ENCODE results near the gene PADI4.

DNA sequence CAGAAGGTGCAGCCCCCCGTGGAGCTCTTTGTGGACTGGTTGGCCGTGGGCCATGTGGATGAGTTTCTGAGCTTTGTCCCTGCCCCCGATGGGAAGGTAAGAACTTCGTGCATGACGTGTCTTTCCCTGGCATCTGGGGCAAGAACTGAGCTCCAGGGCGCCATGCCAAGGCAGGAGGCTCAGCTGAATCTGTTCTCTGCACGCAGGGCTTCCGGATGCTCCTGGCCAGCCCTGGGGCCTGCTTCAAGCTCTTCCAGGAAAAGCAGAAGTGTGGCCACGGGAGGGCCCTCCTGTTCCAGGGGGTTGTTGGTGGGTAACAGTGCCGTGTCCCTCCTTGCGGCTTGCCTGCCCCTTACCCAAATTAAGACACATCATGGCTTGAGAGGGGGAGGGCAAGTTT is 31.4 kb upstream of the PADI4 start:
- peak; percentile 39; the same call in 1 of the 2 replicates for TF ChIP-seq RAD21 (IDR thresholded peaks at IDR 0.05; ENCODE audit: low read depth)
- TF ChIP-seq NFIC (IDR thresholded peaks at IDR 0.05): peak; percentile 94
- TF ChIP-seq EP300 (IDR thresholded peaks at IDR 0.05; ENCODE audit: borderline replicate concordance): peak; percentile 83
- no peak for TF ChIP-seq CEBPB (IDR thresholded peaks at IDR 0.05)
- peak; percentile 53; the same call in 1 of the 2 replicates for TF ChIP-seq TEAD4 (IDR thresholded peaks at IDR 0.05)
- TF ChIP-seq TAF1 (IDR thresholded peaks at IDR 0.05; ENCODE audit: low read depth): no peak
- TF ChIP-seq FOXM1 (IDR thresholded peaks at IDR 0.05; ENCODE audit: borderline replicate concordance, low read depth): no peak
- TF ChIP-seq, protein P1, sequence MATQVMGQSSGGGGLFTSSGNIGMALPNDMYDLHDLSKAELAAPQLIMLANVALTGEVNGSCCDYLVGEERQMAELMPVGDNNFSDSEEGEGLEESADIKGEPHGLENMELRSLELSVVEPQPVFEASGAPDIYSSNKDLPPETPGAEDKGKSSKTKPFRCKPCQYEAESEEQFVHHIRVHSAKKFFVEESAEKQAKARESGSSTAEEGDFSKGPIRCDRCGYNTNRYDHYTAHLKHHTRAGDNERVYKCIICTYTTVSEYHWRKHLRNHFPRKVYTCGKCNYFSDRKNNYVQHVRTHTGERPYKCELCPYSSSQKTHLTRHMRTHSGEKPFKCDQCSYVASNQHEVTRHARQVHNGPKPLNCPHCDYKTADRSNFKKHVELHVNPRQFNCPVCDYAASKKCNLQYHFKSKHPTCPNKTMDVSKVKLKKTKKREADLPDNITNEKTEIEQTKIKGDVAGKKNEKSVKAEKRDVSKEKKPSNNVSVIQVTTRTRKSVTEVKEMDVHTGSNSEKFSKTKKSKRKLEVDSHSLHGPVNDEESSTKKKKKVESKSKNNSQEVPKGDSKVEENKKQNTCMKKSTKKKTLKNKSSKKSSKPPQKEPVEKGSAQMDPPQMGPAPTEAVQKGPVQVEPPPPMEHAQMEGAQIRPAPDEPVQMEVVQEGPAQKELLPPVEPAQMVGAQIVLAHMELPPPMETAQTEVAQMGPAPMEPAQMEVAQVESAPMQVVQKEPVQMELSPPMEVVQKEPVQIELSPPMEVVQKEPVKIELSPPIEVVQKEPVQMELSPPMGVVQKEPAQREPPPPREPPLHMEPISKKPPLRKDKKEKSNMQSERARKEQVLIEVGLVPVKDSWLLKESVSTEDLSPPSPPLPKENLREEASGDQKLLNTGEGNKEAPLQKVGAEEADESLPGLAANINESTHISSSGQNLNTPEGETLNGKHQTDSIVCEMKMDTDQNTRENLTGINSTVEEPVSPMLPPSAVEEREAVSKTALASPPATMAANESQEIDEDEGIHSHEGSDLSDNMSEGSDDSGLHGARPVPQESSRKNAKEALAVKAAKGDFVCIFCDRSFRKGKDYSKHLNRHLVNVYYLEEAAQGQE (IDR thresholded peaks at IDR 0.05; ENCODE audit: low read depth): no peak
- TF ChIP-seq, protein P2, sequence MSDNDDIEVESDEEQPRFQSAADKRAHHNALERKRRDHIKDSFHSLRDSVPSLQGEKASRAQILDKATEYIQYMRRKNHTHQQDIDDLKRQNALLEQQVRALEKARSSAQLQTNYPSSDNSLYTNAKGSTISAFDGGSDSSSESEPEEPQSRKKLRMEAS (IDR thresholded peaks at IDR 0.05): no peak
- TF ChIP-seq, protein P3, sequence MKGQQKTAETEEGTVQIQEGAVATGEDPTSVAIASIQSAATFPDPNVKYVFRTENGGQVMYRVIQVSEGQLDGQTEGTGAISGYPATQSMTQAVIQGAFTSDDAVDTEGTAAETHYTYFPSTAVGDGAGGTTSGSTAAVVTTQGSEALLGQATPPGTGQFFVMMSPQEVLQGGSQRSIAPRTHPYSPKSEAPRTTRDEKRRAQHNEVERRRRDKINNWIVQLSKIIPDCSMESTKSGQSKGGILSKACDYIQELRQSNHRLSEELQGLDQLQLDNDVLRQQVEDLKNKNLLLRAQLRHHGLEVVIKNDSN (IDR thresholded peaks at IDR 0.05): no peak
- peak; percentile 77; the same call in 1 of the 2 replicates for TF ChIP-seq TCF12 (IDR thresholded peaks at IDR 0.05; ENCODE audit: low read depth)
- TF ChIP-seq YY1 (IDR thresholded peaks at IDR 0.05; ENCODE audit: low read depth): no peak
- TF ChIP-seq ZBTB7A (IDR thresholded peaks at IDR 0.05; ENCODE audit: low read depth): no peak
